Vein endothelial cell (primary cell): ENCODE data around the gene MSRB1. TPM values are rescaled to one million over a fixed set of nuclear protein-coding genes. Genes with fewer than 3 reads are reported as not detected.

Experiments
- small RNA-seq: library from RNA; depleted of rRNA; stranded (forward); fragments of <200 nt; gene quantifications from one replicate; pipeline ENCODE3, GENCODE V24; 2012
- total RNA-seq: library from RNA; depleted of rRNA; stranded (reverse); fragments of >200 nt; gene quantifications from 2 replicates; pipeline ENCODE4 v1.2.3, GENCODE V29; 2012

The MSRB1 gene, protein sequence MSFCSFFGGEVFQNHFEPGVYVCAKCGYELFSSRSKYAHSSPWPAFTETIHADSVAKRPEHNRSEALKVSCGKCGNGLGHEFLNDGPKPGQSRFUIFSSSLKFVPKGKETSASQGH
- total RNA-seq = 20.5 and 21.6 TPM in 2 replicates

DNA sequence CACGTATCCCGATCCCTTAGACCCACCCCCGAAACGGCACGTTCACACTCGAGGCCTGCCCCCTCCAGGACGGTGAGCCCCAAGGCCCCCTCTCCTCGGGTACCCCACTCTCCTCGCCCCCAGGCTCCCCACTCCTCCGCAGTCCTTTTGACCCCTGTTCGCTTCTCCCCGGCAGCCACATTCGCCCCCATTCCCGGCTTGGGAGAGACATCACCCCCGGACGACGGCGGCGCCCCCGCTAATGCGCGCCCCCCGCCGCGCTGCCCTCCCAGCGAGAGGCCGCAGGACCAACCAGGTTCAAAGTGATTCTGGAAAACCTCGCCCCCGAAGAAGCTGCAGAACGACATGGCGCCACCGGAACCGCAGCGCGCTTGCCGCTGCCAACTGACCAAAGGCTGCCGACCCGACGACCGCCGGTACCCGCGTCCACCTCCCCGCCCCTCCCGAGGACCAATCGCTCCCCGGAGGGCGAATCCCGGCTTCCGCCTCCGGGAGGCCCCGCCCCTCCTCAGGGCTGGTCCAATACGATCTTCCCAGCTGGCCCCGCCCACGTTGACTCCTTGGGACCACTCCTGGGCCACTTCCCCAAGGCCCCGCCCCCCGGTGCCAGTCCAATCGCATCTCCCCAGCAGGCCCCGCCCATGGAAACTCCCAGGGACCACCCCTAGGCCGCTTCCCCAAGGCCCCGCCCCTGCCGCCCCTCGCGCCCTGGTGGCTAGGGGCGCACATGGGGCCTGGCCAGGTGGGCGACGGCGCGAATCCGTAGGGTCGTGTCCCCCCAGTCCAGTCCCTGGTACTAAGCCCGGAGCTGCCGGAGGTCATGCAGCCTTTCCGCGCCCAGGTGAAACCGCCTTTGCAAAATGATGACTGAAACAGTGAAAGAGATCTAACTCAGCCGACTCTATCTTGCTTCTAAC, at the start of gene MSRB1:
Gene MSRB1 (minus strand): TSS at position 390 of the 917 bp plus-strand sequence. CDS start 43 bp downstream, at position 347.

DNA sequence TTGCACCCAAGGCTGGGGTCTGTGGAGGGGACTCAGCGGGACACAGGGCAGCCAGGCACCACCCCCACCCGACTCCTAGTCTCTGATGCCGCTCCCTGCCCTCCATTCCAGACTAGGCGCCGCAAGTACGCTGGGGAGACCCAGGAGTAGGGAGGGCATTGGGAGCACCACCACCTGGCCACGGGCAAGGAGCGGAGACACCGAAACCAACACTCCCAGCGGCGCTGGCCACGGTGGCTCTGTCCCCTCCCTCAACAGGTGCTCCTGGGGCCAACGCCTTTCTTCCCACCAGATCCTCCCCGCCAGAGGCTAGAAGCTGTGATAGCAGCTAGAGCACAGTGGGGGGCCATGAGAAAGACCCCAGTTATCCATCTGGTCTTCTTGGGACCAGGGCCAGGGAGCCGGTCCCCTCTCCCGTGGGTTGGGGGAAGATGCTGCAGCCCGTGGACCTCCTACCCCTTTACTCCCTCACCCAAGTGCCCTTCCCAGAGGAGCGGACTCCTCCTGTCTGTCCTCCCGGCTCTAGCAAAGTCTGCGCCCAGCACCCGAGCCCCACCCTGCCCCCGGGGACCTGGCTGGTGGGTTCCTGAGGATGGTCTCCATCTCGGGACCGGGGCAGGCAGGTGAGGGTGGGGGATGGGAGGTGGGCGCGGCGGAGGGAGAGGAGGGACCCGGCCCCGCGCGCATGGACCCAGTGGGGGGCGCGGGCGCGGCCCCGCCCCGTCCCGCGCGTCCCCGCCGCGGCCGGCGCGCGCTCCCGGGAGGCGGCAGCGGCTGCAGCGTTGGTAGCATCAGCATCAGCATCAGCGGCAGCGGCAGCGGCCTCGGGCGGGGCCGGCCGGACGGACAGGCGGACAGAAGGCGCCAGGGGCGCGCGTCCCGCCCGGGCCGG, 46.5 kb upstream of the MSRB1 start, which contains the start of gene SYNGR3:
Gene SYNGR3 (plus strand): TSS at position 762 of the 892 bp plus-strand sequence. CDS start 133 bp downstream, outside the sequence.

DNA sequence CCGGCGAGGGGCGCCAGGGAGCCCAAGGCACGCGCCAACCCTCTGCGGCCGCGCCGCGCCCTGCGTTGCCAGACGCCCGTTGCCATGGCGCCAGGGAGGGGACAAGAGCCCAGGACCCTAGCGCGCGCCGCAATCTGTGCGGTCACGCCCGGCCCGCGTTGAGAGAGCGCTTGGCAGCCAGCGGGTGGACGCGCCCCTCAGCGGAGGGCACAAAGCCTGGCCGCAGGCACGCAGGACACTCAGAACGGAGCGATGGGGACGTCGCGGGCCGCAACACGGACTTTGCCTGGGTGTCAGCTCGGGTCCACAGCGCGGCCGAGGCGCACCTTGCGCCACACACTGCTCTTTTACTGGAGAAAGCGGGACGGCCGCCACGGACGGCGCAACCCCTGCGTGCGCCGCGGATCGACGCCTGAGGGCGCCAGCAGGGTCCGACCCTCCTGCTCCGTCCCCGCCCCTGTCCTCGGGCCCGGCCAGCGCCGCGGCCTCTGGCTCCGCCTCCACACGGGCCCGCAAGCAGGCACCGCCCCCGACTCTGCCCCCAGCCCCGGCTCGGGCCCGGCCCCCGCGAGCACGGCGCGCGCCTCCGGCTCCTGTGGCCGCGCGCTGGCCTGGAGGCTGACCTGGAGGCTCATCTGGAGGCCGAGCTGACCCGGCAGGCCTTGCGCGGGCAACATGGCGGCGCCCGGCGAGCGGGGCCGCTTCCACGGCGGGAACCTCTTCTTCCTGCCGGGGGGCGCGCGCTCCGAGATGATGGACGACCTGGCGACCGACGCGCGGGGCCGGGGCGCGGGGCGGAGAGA, 40.7 kb upstream of the MSRB1 start, which contains the start of gene GFER:
Gene GFER (plus strand): TSS at position 650 of the 803 bp plus-strand sequence. CDS start 26 bp downstream, at position 676.

DNA sequence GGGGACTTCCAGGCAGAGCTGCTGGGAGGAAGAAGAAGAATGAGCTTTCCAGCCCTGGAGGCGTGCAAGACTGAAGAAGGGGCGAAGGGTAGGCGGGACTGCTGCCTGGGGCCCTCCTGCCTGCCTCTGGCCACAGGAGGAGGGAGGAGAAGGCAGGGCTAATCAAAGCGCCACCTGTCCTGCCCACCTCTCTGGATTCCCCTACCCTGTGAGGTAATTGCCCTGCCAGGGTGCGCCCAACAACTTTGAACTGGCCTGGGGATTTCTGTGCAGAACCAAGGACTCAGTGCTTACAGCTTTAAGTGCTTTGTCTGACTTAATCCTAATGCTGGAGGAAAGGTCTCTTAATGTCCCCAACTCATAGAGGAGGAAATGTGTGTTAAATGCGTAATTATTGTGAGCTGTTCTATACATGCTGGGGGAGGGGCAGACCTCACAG, 38.4 kb upstream of the MSRB1 start, which contains the start of gene NOXO1:
Gene NOXO1 (minus strand): TSS at position 72 of the 439 bp plus-strand sequence. CDS start 290 bp downstream, outside the sequence.

DNA sequence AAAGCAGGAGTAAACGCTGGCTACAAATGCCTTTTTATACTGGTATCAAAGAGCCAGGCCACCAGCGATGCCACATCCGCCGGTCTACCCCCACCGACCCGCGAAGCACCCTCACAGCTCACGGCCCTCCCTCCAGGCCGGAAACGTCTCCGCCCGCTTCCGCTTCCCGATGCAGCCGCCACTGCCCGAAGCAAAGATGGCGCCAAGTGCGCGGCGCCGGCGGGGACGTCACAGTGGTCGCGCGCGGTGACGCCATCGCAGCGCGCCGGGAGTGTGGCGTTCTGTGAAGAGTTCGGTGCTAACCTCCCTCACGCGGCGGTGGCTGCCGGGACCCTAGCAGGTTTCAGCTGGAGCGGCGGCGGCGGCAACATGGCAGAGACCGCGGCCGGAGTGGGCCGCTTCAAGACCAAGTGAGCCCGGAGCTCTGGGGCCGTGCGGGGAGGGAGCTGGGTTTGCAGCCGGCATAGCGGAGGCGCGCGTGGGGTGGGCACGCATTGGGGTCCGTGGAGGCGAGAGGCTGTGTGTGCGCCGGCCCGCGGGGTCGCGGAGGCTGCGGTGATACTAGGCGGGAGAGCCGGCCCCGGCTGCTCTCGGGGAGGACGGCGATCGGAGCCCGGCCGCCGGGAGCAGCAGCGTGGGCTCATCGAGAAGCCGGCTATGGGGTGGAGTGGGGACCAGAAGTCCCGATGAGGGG, 28.9 kb upstream of the MSRB1 start, which contains the start of gene TBL3:
Gene TBL3 (plus strand): TSS at position 258 of the 694 bp plus-strand sequence. CDS start 112 bp downstream, at position 370.

DNA sequence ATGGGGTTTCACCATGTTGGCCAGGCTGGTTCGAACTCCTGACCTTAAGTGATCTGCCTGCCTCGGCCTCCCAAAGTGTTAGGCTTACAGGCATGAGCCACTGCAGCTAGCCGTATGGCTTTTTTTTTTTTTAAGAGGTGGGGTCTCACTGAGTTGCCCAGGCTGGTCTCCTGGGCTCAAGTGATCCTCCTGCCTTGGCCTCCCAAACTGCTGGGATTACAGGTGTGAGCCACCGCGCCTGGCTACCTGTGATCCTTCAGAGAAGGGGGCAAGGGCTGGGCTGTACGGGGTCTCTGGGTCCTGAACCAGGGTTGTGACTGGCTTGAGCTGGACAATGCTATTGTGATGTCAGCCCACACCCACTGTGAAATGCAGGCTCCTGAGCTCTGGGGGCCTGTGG, 23.5 kb upstream of the MSRB1 start, which contains the start of gene RNF151:
Gene RNF151 (plus strand): TSS at position 397 of the 400 bp plus-strand sequence. CDS start 26 bp downstream, outside the sequence.

DNA sequence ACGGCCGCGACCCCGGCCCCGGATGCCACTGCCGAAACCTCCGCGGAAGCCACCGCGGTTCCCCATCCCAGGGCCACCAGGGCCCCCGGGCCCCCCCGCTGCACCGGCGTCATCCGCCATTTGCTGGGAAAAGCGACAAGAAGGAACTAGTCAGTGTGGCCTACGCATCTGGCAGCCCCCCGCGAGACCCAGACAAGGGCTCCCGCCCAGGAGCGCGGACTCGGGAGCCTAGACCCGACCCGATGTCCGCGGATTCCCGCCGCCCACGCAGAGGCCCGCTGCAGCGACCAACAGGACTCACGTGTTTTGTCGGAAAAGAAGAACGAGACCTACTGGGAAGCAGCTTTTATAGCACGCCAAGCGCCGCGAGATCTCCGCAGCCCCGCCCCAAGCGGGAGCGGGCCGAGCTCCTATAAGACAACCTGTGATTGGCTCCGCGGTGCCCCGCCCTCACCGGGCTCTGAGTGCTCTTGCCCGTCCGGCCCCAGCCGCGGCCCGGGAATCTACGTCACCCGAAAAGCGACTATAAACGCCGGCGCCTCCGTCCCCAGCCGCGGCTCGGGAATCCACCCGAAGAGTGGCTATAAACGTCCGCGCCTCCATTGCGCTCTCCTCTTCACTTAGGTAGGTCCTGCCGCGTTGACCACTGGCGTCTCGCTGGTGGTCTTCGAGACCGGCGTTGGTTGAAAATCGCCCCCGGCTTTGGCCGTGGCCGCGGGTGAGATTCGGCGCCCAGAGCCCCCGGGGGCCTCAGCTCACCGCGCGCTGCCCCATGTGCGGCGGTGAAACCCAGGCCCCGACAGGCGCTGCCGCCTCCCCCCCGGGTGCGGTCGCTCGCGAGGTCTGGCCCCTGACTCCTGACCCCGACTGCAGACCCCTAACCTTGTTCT, 21.8 kb upstream of the MSRB1 start, which contains the start of gene RPS2:
Gene RPS2 (minus strand): TSS at position 321 of the 890 bp plus-strand sequence. CDS start 201 bp downstream, at position 120.

DNA sequence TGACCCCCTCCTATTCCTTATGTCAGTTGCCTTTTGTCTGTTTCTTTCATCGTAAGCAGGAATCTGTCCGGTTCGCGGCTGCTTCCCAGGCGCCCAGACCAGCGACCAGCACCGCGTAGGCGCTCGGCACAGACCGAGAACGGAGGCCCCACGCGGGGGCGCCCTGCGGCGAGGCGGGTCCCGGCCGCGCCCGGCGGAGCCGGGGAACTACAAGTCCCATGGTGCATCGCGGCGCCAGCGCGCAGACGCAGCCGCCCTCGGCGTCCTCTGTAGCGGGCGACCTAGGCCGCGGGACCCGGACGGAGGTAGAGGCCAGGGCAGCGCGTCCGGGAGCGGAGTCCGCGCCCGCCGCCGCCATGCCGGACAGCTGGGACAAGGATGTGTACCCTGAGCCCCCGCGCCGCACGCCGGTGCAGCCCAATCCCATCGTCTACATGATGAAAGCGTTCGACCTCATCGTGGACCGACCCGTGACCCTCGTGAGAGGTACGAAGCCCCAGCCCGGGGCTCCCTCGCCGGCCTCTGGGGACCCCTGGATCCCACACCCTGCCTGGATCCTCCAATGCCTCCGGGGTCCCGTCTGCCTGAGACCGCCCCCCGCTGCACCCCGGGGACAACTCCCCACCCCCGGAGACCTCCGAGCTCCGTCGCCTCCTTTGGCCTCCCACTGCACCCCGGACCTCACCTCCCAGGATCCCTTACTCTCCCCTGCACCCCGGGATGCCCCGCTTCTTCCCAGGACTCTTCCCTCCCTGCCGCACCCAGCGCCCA, 16.5 kb upstream of the MSRB1 start, which contains the start of gene NDUFB10:
Gene NDUFB10 (plus strand): TSS at position 270 of the 771 bp plus-strand sequence. CDS start 87 bp downstream, at position 357.

DNA sequence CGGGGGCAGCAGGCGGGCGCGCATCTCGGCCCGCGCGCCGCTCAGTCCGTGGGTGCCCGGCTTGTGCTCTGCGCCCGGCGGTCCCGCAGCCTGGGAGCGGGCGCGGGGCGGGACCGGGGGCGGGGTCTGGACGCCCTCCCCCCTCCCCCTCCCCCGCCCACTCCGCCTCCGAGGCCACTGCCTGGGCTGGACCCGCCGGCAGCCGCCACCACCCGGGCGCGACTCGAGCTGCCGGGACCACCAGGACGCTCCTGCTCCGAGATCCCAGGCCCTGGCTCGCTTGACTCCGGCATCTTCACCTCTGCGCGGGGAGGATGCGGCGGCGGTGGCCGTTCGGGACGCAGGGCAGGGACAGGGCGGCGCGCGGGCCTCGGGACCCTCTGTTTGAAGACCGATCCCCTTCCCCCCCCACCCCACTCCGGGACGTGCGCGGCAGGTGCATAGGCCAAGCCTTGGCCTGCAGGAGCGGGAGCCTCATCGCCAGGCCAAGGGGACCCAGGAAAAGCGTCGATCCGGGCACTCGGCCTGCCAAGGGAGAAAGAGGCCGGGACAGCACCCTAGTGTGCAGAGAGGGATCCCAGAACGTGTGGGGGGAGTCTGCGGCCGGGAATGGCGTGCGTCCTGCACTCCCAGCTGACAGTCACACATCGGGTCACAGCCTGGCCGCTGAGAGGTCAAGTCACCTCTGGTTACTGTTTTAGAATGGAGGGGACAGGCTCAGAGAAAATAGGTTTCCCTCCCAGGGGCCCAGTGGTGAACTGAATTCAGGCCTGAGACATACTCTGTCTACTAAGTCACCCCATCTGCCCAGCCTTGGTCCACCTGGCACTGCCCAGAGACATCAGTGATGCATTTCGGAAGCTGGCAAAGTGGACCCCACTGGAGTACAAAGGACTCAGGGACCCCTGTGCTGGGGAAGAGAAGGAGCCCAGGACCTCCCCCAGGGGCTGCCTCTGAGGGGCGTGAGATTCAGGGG, 24.4 kb downstream of the MSRB1 start, which contains the start of gene HS3ST6:
Gene HS3ST6 (minus strand): TSS at position 65 of the 976 bp plus-strand sequence. CDS start 92 bp downstream, outside the sequence.

Small RNA genes within 50 kb of the gene (small RNA-seq; reads per million reads assigned to genes)
- gene AC005363.2 (not detected), gene SNORA10 (not detected), gene SNORA64 (not detected)

Other genes starting within 250 kb of the MSRB1 start
- 52.2 and 62.4 TPM in 2 replicates for gene MAPK8IP3, start 237.0 kb downstream of the MSRB1 start, total RNA-seq
- gene NME3, start 171.7 kb downstream of the MSRB1 start, total RNA-seq = 32.4 and 54.5 TPM in 2 replicates
- gene EME2, start 170.4 kb downstream of the MSRB1 start, total RNA-seq = 10.6 and 14.0 TPM in 2 replicates
- 69.7 and 78.7 TPM in 2 replicates for gene MRPS34, start 170.1 kb downstream of the MSRB1 start, total RNA-seq
- gene SPSB3, start 160.6 kb downstream of the MSRB1 start, total RNA-seq = 38.2 and 48.7 TPM in 2 replicates
- gene NUBP2, start 160.2 kb downstream of the MSRB1 start, total RNA-seq = 90.8 and 92.0 TPM in 2 replicates
- gene IGFALS, start 149.5 kb downstream of the MSRB1 start, total RNA-seq = not detected in 2 replicates
- gene HAGH, start 116.4 kb downstream of the MSRB1 start, total RNA-seq = 50.9 and 62.7 TPM in 2 replicates
- 76.4 and 86.2 TPM in 2 replicates for gene FAHD1, start 116.0 kb downstream of the MSRB1 start, total RNA-seq
- not detected in 2 replicates for gene MEIOB, start 71.0 kb downstream of the MSRB1 start, total RNA-seq
- not detected in 2 replicates for gene HS3ST6, start 24.8 kb downstream of the MSRB1 start, total RNA-seq
- not detected in 2 replicates for gene RPL3L, start 11.5 kb upstream of the MSRB1 start, total RNA-seq
- gene NDUFB10, start 16.3 kb upstream of the MSRB1 start, total RNA-seq = 118 and 137 TPM in 2 replicates
- 2,303 and 3,069 TPM in 2 replicates for gene RPS2, start 21.6 kb upstream of the MSRB1 start, total RNA-seq
- not detected in 2 replicates for gene RNF151, start 23.7 kb upstream of the MSRB1 start, total RNA-seq
- gene TBL3, start 28.9 kb upstream of the MSRB1 start, total RNA-seq = 45.9 and 54.2 TPM in 2 replicates
- 0.33 TPM in 1 of 2 replicates, not detected in the other for gene NOXO1, start 38.3 kb upstream of the MSRB1 start, total RNA-seq
- 11.9 and 15.7 TPM in 2 replicates for gene GFER, start 41.0 kb upstream of the MSRB1 start, total RNA-seq
- gene SYNGR3, start 46.8 kb upstream of the MSRB1 start, total RNA-seq = 1.9 and 6.9 TPM in 2 replicates
- gene ZNF598, start 66.6 kb upstream of the MSRB1 start, total RNA-seq = 29.7 and 33.1 TPM in 2 replicates
- gene NPW, start 76.6 kb upstream of the MSRB1 start, total RNA-seq = 0.98 and 1.1 TPM in 2 replicates
- 40.5 and 82.0 TPM in 2 replicates for gene NHERF2, start 83.7 kb upstream of the MSRB1 start, total RNA-seq
- gene NTHL1, start 104.6 kb upstream of the MSRB1 start, total RNA-seq = 17.9 and 28.1 TPM in 2 replicates
- gene TSC2, start 104.8 kb upstream of the MSRB1 start, total RNA-seq = 67.1 and 86.9 TPM in 2 replicates
- gene PKD1, start 192.7 kb upstream of the MSRB1 start, total RNA-seq = 64.7 and 80.0 TPM in 2 replicates
- 0.65 and 0.86 TPM in 2 replicates for gene RAB26, start 205.4 kb upstream of the MSRB1 start, total RNA-seq
- 117 and 169 TPM in 2 replicates for gene TRAF7, start 212.6 kb upstream of the MSRB1 start, total RNA-seq